GM21619 (cell line): Measurements from ENCODE around the gene TTC13.

Experiments
- ATAC-seq: cut with Tn5 transposase; IDR thresholded peaks from one replicate; pipeline ENCODE4 v1.9.1; 2021; ENCODE audit not compliant: unreplicated experiment

Gene TTC13

DNA sequence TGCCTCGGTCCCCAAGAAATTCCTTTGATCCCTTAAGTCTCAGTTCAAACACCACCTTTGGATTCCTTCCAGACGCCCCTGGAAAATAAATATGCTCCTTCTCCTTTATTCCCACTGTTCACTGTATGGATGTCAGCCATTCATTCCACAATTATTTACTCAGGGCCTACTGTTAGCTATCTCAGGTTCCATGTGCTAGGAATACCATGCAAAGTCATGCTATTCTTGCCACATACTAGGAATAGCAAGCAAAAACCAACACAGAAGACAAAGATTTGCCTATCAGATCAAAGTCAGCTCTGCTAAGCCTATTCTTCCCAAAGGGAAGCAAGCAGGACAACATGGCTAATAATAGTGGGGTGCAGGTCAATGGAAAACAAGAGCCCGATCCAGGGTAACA, 29.8 kb downstream of the TTC13 start:
- no peak for ATAC-seq

GRCh38 chr1:230948301-230948700, 30.4 kb downstream of the TTC13 start:
- no peak for ATAC-seq

DNA sequence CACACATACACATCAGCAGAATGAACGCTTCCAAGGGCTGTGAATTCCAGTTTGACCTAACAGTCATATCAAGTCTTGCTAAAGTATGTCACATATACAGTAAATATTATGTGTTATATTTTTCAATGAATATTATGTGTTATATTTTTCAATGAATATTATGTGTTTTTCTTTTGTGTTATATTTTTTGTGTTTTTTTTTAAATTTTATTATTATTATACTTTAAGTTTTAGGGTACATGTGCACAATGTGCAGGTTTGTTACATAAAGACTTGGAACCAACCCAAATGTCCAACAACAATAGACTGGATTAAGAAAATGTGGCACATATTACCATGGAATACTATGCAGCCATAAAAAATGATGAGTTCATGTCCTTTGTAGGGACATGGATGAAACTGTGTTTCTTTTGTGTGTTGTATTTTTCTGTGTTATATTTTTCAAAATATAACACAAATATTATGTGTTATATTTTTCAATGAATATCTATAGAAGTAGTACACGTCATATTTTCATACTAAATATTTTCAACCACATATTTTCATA, 35.5 kb downstream of the TTC13 start:
- no peak for ATAC-seq

GRCh38 chr1:230940848-230941247, 37.8 kb downstream of the TTC13 start:
- ATAC-seq, result no peak

DNA sequence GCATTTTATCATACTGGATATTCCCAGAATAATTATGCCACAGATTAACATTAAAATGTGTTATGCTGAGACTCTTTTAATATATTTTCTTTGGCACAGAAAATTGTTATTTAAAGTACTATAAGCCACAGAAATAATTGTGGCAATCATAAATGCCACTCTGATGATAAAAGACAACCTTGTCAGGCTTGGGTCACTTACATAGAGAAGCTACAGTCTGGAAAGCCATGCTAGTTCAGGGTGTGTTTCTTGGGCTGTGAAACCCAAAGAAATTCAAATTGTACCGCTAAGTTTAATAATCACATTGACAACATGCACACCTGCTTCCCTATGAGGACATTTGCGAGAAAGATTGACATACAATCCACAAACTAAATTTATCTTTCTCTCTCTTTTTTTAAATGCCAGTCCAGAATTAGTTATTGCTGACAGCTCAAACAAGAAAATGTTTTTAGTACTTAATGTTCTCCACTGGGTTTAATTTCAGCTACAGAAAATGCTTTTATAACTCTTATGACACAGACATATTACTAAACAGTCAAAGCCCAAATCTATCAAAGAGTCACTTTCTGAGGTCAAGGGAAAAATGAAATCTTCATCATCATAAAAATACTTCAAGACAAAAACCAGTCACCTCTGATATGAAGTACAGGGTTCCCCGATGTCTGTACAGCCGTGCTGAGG, 38.7 kb downstream of the TTC13 start:
- ATAC-seq, result no peak

DNA sequence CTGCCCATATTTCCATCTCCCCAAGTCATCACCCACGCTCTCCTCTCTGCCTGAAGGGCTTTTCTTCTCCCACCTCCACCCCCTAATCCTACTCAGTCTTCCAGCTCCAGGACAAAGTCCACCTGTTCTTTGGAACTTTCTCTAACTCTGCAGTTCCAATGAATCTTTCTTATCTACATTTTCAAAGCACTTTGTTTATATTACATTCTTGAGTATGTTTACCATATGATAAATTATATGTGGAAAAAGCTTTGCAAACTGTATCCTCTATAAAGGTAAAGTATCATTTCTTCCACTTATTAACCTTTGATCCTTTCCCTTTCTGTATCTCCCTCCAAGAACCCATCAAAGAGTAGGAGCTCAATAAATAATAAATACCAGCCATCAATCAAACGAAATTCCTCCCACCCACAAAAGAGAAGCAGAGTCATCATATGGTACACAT, 39.7 kb downstream of the TTC13 start:
- ATAC-seq, result no peak

DNA sequence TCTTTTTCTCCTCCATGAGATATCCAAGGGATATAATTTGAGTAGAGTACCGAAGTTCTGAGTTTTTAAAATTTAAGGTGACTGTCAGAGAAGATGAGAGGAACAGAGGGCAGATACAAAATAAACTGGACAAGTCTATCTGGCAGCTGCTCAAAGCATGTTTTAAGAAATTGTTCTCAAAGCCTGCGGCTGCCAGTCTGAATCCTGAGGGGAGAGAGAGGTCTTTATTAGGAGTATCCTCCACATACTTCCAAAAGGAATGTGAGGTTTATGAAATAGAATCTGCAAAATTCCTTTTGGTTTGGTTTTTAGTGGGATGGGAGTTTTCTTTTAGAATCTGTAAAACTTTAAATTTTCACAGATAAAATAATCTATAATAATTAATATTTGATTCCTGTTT, 41.3 kb downstream of the TTC13 start:
- ATAC-seq, result no peak

DNA sequence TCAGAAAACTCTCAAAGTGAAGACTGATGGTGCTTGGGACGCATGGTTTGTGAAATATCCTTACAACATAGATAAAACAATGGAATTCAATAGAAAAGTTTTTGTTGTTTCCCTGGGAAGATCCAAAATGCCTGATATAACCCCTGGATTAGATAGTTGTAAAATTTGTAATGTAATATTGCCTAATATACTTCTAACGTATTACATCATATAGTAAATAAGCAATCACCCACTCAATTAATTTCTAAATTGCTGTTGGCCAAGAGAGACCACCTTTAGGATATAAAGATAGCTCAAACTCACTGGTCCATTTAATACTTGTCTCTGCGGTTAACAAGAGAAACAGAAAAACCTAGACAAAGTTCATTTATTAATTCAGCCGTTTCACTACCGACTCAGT, 42.2 kb downstream of the TTC13 start:
- ATAC-seq, result no peak

- no peak for ATAC-seq
These were observed 42.8 kb downstream of the TTC13 start for GRCh38 chr1:230935852-230936251.

DNA sequence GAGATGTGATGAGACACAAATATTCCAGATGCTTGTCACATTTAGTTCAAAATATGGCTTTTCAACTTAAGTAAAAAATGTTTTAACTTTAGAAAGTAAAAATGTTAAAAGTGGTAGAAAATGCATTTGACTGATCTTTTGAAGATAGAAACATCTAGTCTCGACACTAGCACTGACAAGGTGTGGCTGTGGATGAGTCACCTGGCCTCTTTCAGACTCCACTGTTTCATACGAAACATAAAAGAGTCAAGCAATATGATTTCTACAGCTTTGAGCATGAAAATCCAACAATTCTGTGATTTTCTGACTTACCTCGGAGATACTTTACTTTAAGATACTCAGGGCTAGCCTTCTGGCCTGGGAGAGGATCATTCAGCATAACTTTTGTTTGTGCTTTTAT, 47.7 kb downstream of the TTC13 start:
- no peak for ATAC-seq

GRCh38 chr1:230926182-230926581, 52.5 kb downstream of the TTC13 start:
- ATAC-seq, result no peak

DNA sequence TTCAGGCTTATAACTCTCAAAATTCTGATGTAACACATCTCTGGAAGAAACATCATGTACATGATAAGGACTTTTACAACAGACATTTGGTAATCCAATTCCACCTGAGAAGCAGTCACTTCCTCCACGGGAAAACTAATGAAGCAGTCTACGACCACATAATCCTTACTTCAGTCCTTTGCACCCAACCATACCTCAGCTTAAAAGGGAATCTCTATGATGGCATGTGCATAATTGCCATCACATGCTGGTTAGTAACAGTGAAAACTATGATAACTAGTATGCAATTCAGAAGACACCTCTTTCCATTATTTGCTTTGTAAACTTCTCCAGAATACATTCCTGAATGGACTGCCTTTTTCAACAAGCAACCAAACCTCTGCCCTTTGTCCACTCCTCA, 53.1 kb downstream of the TTC13 start:
- ATAC-seq, result no peak

GRCh38 chr1:230923176-230923575, 55.5 kb downstream of the TTC13 start:
- no peak for ATAC-seq

DNA sequence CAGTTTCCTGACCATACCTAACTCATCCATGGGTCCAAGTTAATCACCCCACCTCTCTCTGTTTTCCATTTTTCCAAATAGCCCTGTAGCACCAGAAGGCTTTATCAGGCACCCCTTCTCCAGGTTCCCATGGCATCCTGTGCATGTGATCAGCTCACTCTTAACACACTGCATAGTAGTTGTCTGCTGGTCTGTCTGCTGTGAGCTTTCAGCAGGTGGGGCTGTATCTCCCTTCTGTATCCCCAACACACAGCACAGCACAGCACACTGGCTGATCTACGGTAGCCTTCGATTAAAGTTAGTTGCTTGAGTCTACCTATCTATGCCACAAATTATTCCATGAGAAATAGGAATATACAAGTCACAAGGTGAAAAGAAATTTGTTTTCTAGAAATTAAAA, 56.0 kb downstream of the TTC13 start:
- no peak for ATAC-seq

DNA sequence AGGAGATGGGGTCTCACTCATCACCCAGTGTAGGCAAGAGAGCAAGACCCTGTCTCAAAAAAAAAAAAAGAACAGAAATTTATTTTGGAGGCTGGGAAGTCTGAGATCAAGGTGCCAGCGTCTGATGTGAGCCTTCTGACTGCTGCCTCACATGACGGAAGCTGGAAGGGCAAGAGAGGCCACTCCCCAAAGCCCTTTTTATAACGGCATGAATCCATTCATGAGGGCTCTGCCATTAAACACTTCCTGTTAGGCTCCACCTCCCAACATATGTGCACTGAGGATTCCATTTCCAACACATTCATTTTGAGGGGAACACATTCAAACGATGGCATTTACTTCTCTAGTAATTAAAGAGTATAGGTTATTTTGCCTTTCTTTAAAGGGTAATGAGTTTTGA, 59.5 kb downstream of the TTC13 start:
- ATAC-seq, result no peak

DNA sequence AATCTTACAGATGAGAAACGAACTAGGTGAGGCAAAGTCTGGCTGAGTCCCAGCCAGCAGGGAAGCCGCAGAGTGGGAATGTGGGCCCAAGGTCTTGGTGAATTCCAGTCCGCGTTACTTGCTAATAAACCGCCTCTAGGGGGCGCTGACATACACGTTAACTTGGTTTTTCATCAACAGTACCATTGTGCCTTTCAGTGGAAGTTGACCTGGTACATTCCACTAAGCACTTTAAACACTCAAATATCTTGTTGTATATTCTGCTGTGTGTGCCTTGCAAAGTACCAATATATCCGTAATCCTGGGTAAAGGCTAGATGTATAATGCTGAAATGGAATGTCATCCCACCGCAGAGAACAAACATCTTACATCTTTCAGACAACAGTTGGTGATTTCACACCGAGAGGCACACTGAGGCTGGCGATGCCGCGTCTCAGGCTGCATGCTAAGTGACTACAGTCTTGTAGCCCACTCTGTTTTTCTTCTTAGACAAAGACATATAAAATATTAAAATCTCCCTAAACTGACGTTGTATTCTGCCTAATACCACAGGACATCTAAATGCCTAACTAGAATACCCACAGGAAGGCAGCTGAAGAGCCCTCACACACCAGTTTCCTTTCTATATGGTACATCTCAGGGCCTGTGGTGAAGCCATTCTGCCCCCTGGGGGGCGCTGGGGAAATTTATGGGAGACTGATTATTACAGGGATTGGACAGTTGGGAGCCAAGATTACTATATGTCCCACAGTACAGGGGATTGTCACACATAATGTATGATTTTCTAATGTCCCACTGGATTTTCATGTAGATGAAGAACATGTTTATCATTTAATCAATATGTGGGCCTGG, 61.2 kb downstream of the TTC13 start:
- no peak for ATAC-seq

DNA sequence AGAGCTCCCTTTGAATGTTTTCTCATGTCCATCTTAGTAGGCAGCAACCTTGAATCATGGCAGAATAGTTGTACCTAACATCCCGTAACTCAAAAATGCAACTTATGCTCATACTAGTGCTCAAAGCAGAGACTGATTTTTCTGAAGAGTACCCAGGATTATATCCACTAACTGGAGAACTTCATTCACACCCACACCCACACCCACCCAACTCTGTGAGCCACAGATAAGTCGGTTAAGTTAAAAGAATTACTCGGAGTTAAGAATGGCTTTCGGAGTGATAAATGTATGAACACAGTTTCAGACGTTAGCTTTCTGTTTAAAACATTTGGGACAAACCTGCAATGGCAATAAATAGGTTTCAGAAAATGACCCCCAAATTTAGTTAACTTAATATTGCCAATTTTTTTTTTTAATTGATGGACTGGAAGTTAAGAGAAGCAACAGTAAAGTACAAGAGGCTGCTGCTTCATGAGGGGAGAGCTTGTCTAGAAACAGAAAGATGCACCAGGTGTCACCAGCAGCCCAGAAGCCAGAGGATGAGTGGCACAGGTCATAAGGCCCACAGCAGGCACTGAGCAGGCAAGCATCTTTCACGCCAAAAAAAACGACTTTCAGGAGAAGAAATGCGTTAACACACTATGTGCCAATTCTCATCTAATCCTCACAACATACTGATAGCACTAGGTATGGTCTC, 61.9 kb downstream of the TTC13 start:
- no peak for ATAC-seq

GRCh38 chr1:230915078-230915477, 63.6 kb downstream of the TTC13 start:
- no peak for ATAC-seq

GRCh38 chr1:230913496-230913895, 65.2 kb downstream of the TTC13 start:
- no peak for ATAC-seq

DNA sequence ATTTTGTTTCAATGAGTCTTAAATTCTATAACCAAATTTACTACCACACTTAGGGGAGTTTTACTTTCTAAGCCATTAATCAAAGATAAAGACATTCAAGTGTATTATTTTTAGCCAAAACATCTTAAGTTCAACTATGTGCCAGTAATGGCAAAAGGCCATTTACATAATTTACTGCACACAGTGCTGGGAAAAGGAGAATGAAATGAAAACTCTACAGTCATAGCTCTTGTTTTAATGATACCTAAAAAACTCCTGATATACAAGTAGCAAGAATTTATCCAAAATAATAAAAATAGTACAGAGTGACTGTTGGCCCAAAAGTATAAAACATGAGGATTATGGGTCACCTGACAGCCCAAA, 67.9 kb downstream of the TTC13 start:
- ATAC-seq, result no peak

GRCh38 chr1:230909974-230910754, 68.5 kb downstream of the TTC13 start:
- ATAC-seq, result no peak
